SU-DHL-6 (cell line): Measurements from ENCODE around the gene CUL7.
"Not testable (repeated sequence)": the region's sequence is repeated elsewhere in the genome, so short reads cannot be mapped to it uniquely, and the experiment has no call there.

Experiments
- CTCF ChIP-seq: fragments of 200-600 bp; sonication (generic); IDR thresholded peaks from one replicate; pipeline ENCODE4 v1.5.1; 2017; ENCODE audit warnings: antibody characterized with exemption, mild to moderate bottlenecking, low read length, moderate library complexity; ENCODE audit not compliant: insufficient read depth, poor library complexity, severe bottlenecking
- EZH2phosphoT487 ChIP-seq: fragments of 200-600 bp; sonication (generic), shearing (Covaris generic); conservative IDR thresholded peaks from 2 replicates; pipeline ENCODE4 v1.6.1; 2018; ENCODE audit warnings: mild to moderate bottlenecking, antibody characterized with exemption, low read length, moderate library complexity, mixed read lengths

- TF ChIP-seq CTCF, EZH2phosphoT487: not testable (repeated sequence)
These were observed 55.4 kb downstream of the CUL7 start for GRCh38 chr6:42998205-42998604.
